Measurements from ENCODE around the gene RIPOR3. TPM values are rescaled to one million over a fixed set of nuclear protein-coding genes. Genes with fewer than 3 reads are reported as not detected.

Gene RIPOR3
- total RNA-seq, 2 experiments from 2014 or later = 0.53 TPM; not detected in 1

GRCh38 chr20:50636601-50637540 is 54.5 kb downstream of the RIPOR3 start:
- intact Hi-C loops (cut with micrococcal nuclease; ENCODE audit: unreplicated experiment) = loop anchor here (5.0 kb wide), 1 partner anchor 450 kb away; no protein-coding TSS in a partner anchor
- Histone ChIP-seq H3K27ac (ENCODE audit: low read depth, low read length, poor library complexity, severe bottlenecking) (no peak overlapping the region), H3K9me2 (ENCODE audit: insufficient read depth, low read length) (no peaks in the 10 kb centered on the region), H3K36me3 (ENCODE audit: insufficient read depth, low read length) (no peaks in the 10 kb centered on the region), H3K9me3 (ENCODE audit: low read length) (no peaks in the 10 kb centered on the region), H3K79me2 (ENCODE audit: insufficient read depth, low read depth, low read length) (no peaks in the 10 kb centered on the region), H4K20me1 (ENCODE audit: insufficient read depth, low read length) (no peaks in the 10 kb centered on the region), H2AFZ (ENCODE audit: low read length) (no peak overlapping the region), H3K4me1 (ENCODE audit: insufficient read depth, low read length, poor library complexity, severe bottlenecking) (no peaks in the 10 kb centered on the region), H3K4me3 (ENCODE audit: low read depth, low read length, poor library complexity, severe bottlenecking) (no peak overlapping the region), H3K4me2 (ENCODE audit: low read length) (no peak overlapping the region)
- ChIA-PET POLR2A (no interaction called here), CTCF (ENCODE audit: unreplicated experiment) (no interaction called here)
- no peak for DNase-seq (ENCODE audit: low spot score)
- TF ChIP-seq EZH2phosphoT487 (IDR thresholded peaks at IDR 0.05; ENCODE audit: borderline replicate concordance, low read depth, low read length) (no peak), CTCF (conservative IDR thresholded peaks at IDR 0.05; ENCODE audit: low read length) (no peak)
- BruUV-seq (replicated peaks) = no TSS peak

- BruUV-seq (replicated peaks) = no TSS peak
- H2AFZ ChIP-seq (ENCODE audit: low read length) = no peak overlapping the region
- H3K27ac ChIP-seq (ENCODE audit: low read depth, low read length, poor library complexity, severe bottlenecking) = no peak overlapping the region
- H3K4me1 ChIP-seq (ENCODE audit: insufficient read depth, low read length, poor library complexity, severe bottlenecking) = no peaks in the 10 kb centered on the region
- H3K79me2 ChIP-seq (ENCODE audit: insufficient read depth, low read depth, low read length) = no peaks in the 10 kb centered on the region
- DNase-seq (ENCODE audit: low spot score) = peak; percentile 59
- no peaks in the 10 kb centered on the region for H4K20me1 ChIP-seq (ENCODE audit: insufficient read depth, low read length)
- CTCF ChIA-PET (ENCODE audit: unreplicated experiment) = interaction anchor here (0.6 kb wide), 1 partner anchor 245 kb away, joined by 3 read pairs; no protein-coding TSS in a partner anchor
- no peaks in the 10 kb centered on the region for H3K36me3 ChIP-seq (ENCODE audit: insufficient read depth, low read length)
- H3K4me3 ChIP-seq (ENCODE audit: low read depth, low read length, poor library complexity, severe bottlenecking) = no peak overlapping the region
- intact Hi-C loops (cut with micrococcal nuclease; ENCODE audit: unreplicated experiment) = loop anchor here (5.0 kb wide), 1 partner anchor 449 kb away; no protein-coding TSS in a partner anchor
- no peaks in the 10 kb centered on the region for H3K9me3 ChIP-seq (ENCODE audit: low read length)
- H3K4me2 ChIP-seq (ENCODE audit: low read length) = no peak overlapping the region
- POLR2A ChIA-PET = no interaction called here
- H3K9me2 ChIP-seq (ENCODE audit: insufficient read depth, low read length) = no peaks in the 10 kb centered on the region
- TF ChIP-seq EZH2phosphoT487 (IDR thresholded peaks at IDR 0.05; ENCODE audit: borderline replicate concordance, low read depth, low read length) (no peak), CTCF (conservative IDR thresholded peaks at IDR 0.05; ENCODE audit: low read length) (peak; percentile 93)
Measured at GRCh38 chr20:50635676-50636600, 55.4 kb downstream of the RIPOR3 start.

All from OCI-LY7 (cell line).